ENCODE results near the gene KRT80.

- TF ChIP-seq POLR2A (IDR thresholded peaks at IDR 0.05) (no peak), CTCF (IDR thresholded peaks at IDR 0.05) (no peak)
These were observed 34.2 kb downstream of the KRT80 start for GRCh38 chr12:52157566-52158150.
